Measurements from ENCODE around the gene PRMT7. TPM values are rescaled to one million over a fixed set of nuclear protein-coding genes. Genes with fewer than 3 reads are reported as not detected.
"Not testable (repeated sequence)": the region's sequence is repeated elsewhere in the genome, so short reads cannot be mapped to it uniquely, and the experiment has no call there.

Gene PRMT7
- total RNA-seq, 6 donors from 2014 or later = 26.9 to 166 (median 38.8) TPM

DNA sequence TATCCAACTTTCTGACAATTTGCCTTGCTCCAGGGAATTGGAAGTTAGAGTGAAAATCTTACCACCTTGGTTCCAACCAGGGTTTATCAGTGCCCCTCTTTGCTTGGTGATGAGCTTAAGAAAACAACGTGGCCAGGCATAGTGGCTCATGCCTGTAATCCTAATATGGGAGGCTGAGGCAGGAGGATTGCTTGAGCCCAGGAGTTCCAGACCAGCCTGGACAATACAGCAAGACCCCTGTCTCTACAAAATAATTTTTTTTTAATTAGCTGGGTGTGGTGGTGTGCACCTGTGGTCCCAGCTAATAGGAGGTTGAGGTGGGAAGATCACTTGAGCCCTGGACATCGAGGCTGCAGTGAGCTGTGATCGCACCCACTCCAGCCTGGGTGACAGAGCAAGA lies 25.1 kb upstream of the PRMT7 start:
- DNase-seq (no peak), ATAC-seq (ENCODE audit: low FRiP score in 2 of 2) (no peak)
- Histone ChIP-seq H3K4me1 (peaks cover 31 to 70% (median 62%) of the 10 kb centered on the region in 4 donors), H3K9me3 (no peaks in the 10 kb centered on the region), H3K36me3 (peaks cover 0 to 27% (median 10%) of the 10 kb centered on the region in 4 donors), H3K4me3 (no peak overlapping the region), H3K27me3 (no peaks in the 10 kb centered on the region), H3K27ac (peak overlapping the region in 3 of 4 donors; percentile 52 to 65 (median 57))
- WGBS, 2 donors = 90 to 94% methylated on average over 3 of the region's 3 CpGs
- no peak for TF ChIP-seq POLR2AphosphoS5 (IDR thresholded peaks at IDR 0.05)
- TF ChIP-seq, protein P1, sequence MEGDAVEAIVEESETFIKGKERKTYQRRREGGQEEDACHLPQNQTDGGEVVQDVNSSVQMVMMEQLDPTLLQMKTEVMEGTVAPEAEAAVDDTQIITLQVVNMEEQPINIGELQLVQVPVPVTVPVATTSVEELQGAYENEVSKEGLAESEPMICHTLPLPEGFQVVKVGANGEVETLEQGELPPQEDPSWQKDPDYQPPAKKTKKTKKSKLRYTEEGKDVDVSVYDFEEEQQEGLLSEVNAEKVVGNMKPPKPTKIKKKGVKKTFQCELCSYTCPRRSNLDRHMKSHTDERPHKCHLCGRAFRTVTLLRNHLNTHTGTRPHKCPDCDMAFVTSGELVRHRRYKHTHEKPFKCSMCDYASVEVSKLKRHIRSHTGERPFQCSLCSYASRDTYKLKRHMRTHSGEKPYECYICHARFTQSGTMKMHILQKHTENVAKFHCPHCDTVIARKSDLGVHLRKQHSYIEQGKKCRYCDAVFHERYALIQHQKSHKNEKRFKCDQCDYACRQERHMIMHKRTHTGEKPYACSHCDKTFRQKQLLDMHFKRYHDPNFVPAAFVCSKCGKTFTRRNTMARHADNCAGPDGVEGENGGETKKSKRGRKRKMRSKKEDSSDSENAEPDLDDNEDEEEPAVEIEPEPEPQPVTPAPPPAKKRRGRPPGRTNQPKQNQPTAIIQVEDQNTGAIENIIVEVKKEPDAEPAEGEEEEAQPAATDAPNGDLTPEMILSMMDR (IDR thresholded peaks at IDR 0.05) = no peak
- TF ChIP-seq EP300 (IDR thresholded peaks at IDR 0.05) = no peak
- no peak for TF ChIP-seq POLR2A (IDR thresholded peaks at IDR 0.05)

DNA sequence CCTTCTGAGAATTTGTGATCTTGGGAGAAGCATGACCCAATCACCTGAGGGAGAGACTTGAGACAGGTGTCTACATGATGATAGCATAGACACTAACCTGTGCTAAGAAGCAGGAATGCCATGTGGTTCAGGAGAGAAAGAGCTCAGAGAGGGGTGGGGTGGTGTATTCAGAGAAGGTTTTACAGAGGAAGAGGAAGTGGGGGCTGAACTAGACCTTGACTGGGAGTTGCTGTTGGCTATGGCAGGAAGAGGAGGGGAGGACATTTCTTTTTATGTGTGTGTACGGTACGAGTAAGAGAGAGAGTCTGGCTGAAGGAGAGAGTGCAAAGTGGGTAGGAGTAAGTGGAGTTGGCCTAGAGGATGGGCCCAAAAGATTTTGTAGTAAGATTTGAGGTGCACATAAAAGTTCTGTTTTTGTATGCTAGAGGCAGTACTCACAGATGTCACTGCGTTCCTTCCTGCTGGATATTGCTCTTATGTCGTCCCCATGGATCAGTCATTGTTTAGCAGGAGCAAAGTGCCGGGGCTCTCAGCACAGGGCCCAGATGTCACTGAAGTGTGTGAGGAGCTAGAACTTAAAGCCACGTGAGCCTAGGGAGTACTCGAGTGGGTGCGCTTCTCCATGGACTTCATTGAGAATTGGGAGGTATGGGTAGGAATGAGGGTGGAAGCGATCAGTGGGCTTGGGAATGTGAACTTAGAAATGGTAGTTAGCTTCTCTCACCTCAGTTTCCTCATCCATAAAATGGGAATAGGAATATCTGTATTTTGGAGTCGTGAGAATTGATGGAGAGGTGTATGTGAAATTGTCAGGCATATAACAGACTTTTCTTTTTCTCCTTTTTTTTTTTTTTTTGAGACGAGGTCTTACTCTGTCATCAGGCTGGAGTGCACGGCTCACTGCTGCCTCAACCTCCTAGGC lies 24.4 kb upstream of the PRMT7 start:
- TF ChIP-seq POLR2AphosphoS5 (IDR thresholded peaks at IDR 0.05) (no peak), POLR2A (IDR thresholded peaks at IDR 0.05) (no peak), EP300 (IDR thresholded peaks at IDR 0.05) (no peak)
- TF ChIP-seq, protein P1 (IDR thresholded peaks at IDR 0.05) = no peak
- Histone ChIP-seq H3K4me3 (no peak overlapping the region), H3K9me3 (no peaks in the 10 kb centered on the region), H3K27ac (peak overlapping the region in 3 of 4 donors; percentile 6 to 65 (median 24)), H3K4me1 (peaks cover 31 to 73% (median 64%) of the 10 kb centered on the region in 4 donors), H3K27me3 (no peaks in the 10 kb centered on the region), H3K36me3 (peaks cover 0 to 34% (median 12%) of the 10 kb centered on the region in 4 donors)
- ATAC-seq (ENCODE audit: low FRiP score in 2 of 2) = peak in 1 of 2 donors; percentile 18
- DNase-seq = no peak
- WGBS, 2 donors = 72% methylated on average over 12 of the region's 12 CpGs

- H3K27ac ChIP-seq = peak overlapping the region; percentile 11 to 64 (median 48)
- no peaks in the 10 kb centered on the region for H3K9me3 ChIP-seq
- peaks cover 0 to 36% (median 21%) of the 10 kb centered on the region in 4 donors for H3K36me3 ChIP-seq
- H3K4me3 ChIP-seq = no peak overlapping the region
- ATAC-seq (ENCODE audit: low FRiP score in 2 of 2) (peak; percentile 24 to 89), DNase-seq (peak in 1 of 2 donors; percentile 67)
- peaks cover 31 to 73% (median 64%) of the 10 kb centered on the region in 4 donors for H3K4me1 ChIP-seq
- TF ChIP-seq POLR2AphosphoS5 (IDR thresholded peaks at IDR 0.05) (no peak), EP300 (IDR thresholded peaks at IDR 0.05) (no peak), POLR2A (IDR thresholded peaks at IDR 0.05) (no peak)
- TF ChIP-seq, protein P1 (IDR thresholded peaks at IDR 0.05) = peak in 3 of 6 experiments; percentile 8 to 22 (median 21)
- 64 to 81% methylated on average over 5 to 11 of the region's 11 CpGs for WGBS, 2 donors
- no peaks in the 10 kb centered on the region for H3K27me3 ChIP-seq
Measured at GRCh38 chr16:68287276-68288251, 23.3 kb upstream of the PRMT7 start.

- Histone ChIP-seq H3K27ac (peak overlapping the region; percentile 11 to 64 (median 48)), H3K4me3 (no peak overlapping the region), H3K9me3 (no peaks in the 10 kb centered on the region), H3K27me3 (no peaks in the 10 kb centered on the region), H3K4me1 (peaks cover 31 to 70% (median 61%) of the 10 kb centered on the region in 4 donors), H3K36me3 (peaks cover 0 to 37% (median 18%) of the 10 kb centered on the region in 4 donors)
- ATAC-seq (ENCODE audit: low FRiP score in 2 of 2) (no peak), DNase-seq (no peak)
- WGBS, 2 donors = 96 to 100% methylated on average over 1 of the region's 1 CpG
- no peak for TF ChIP-seq POLR2A (IDR thresholded peaks at IDR 0.05)
- TF ChIP-seq POLR2AphosphoS5 (IDR thresholded peaks at IDR 0.05) = no peak
- TF ChIP-seq, protein P1 (IDR thresholded peaks at IDR 0.05) = no peak
- no peak for TF ChIP-seq EP300 (IDR thresholded peaks at IDR 0.05)
Measured at GRCh38 chr16:68288252-68288650, 22.6 kb upstream of the PRMT7 start.

GRCh38 chr16:68288796-68289195 lies 22.0 kb upstream of the PRMT7 start:
- H3K36me3 ChIP-seq = peaks cover 0 to 41% (median 23%) of the 10 kb centered on the region in 4 donors
- 84 to 85% methylated on average over 9 of the region's 9 CpGs for WGBS, 2 donors
- H3K4me3 ChIP-seq; ATAC-seq (ENCODE audit: low FRiP score in 2 of 2); H3K9me3 ChIP-seq; DNase-seq; H3K27me3 ChIP-seq: not testable (repeated sequence)
- peak overlapping the region in 3 of 4 donors; percentile 64 to 76 (median 67) for H3K27ac ChIP-seq
- peaks cover 31 to 65% (median 55%) of the 10 kb centered on the region in 4 donors for H3K4me1 ChIP-seq

Data from upper lobe of left lung (tissue), 6 donors.